HepG2 (cell line): ENCODE results near the gene SMAD3. TPM values are rescaled to one million over a fixed set of nuclear protein-coding genes. Genes with fewer than 3 reads are reported as not detected.

Source experiments
- ARNTL ChIP-seq: sonication (generic); formaldehyde crosslinking; IDR thresholded peaks from 2 replicates; pipeline ENCODE4 v1.4.0; 2020; ENCODE audit warnings: mild to moderate bottlenecking, missing genetic modification reagents
- ASH2L ChIP-seq: fragments of 300-600, 200-600 bp; sonication (generic); IDR thresholded peaks from 2 replicates; pipeline ENCODE4 v1.7.0; 2017; ENCODE audit warnings: low read depth, mild to moderate bottlenecking, moderate library complexity, mixed read lengths, low read length; ENCODE audit not compliant: insufficient read length
- CBX5 ChIP-seq: sonication (generic); formaldehyde crosslinking; IDR thresholded peaks from 2 replicates; pipeline ENCODE4 v1.4.0; 2020; ENCODE audit warnings: missing genetic modification reagents, borderline replicate concordance
- CENPBD1 ChIP-seq: sonication (generic); formaldehyde crosslinking; IDR thresholded peaks from 2 replicates; pipeline ENCODE4 v1.8.0; 2022; ENCODE audit warnings: missing genetic modification reagents, low read depth, mild to moderate bottlenecking, borderline replicate concordance
- FOXK1 ChIP-seq: sonication (generic); formaldehyde crosslinking; IDR thresholded peaks from 2 replicates; pipeline ENCODE4 v1.4.0; 2020; ENCODE audit warnings: low read depth, missing genetic modification reagents, borderline replicate concordance
- GMEB1 ChIP-seq: sonication (generic); formaldehyde crosslinking; IDR thresholded peaks from 2 replicates; pipeline ENCODE4 v1.5.1; 2020; ENCODE audit warnings: missing genetic modification reagents, mild to moderate bottlenecking, borderline replicate concordance
- HOXA3 ChIP-seq: sonication (generic); formaldehyde crosslinking; IDR thresholded peaks from 2 replicates; pipeline ENCODE4 v1.5.0; 2020; ENCODE audit warnings: missing genetic modification reagents
- IKZF5 ChIP-seq: IDR thresholded peaks from 2 replicates; pipeline ENCODE4 v1.6.1; 2018; ENCODE audit warnings: missing genetic modification reagents, mild to moderate bottlenecking, missing compliant biosample characterization
- KAT7 ChIP-seq: IDR thresholded peaks from 2 replicates; pipeline ENCODE4 v1.6.1; 2018; ENCODE audit warnings: borderline replicate concordance, missing compliant biosample characterization
- KDM6A ChIP-seq: IDR thresholded peaks from 2 replicates; pipeline ENCODE4 v1.6.1; 2016; ENCODE audit warnings: low read depth
- PHF21A ChIP-seq: sonication (generic); formaldehyde crosslinking; IDR thresholded peaks from 2 replicates; pipeline ENCODE4 v1.5.0; 2020; ENCODE audit warnings: mild to moderate bottlenecking, missing genetic modification reagents
- SAP130 ChIP-seq: IDR thresholded peaks from 2 replicates; pipeline ENCODE4 v1.6.1; 2016; ENCODE audit warnings: low read depth
- ZFP37 ChIP-seq: sonication (generic); formaldehyde crosslinking; IDR thresholded peaks from 2 replicates; pipeline ENCODE4 v1.4.0; 2020; ENCODE audit warnings: missing genetic modification reagents, borderline replicate concordance
- ZNF18 ChIP-seq: sonication (generic); formaldehyde crosslinking; IDR thresholded peaks from 2 replicates; pipeline ENCODE4 v1.8.0; 2022; ENCODE audit warnings: mild to moderate bottlenecking, missing genetic modification reagents; ENCODE audit not compliant: insufficient replicate concordance
- ZNF224 ChIP-seq: sonication (generic); formaldehyde crosslinking; IDR thresholded peaks from 2 replicates; pipeline ENCODE4 v1.5.0; 2020; ENCODE audit warnings: mild to moderate bottlenecking, missing genetic modification reagents
- ZNF30 ChIP-seq: sonication (generic); formaldehyde crosslinking; IDR thresholded peaks from 2 replicates; pipeline ENCODE4 v1.5.0; 2020; ENCODE audit warnings: mild to moderate bottlenecking, missing genetic modification reagents
- ZNF331 ChIP-seq: sonication (generic); formaldehyde crosslinking; IDR thresholded peaks from 2 replicates; pipeline ENCODE4 v1.4.0; 2020; ENCODE audit warnings: missing genetic modification reagents
- ZNF609 ChIP-seq: sonication (generic); formaldehyde crosslinking; IDR thresholded peaks from 2 replicates; pipeline ENCODE4 v1.4.0; 2020; ENCODE audit warnings: mild to moderate bottlenecking, missing genetic modification reagents, borderline replicate concordance
- polyA plus RNA-seq, 8 experiments: library from polyadenylated mRNA; depleted of rRNA in 3 of 8; stranded (reverse) in 7 of 8; unstranded in 1 of 8; fragments of >200 nt; fragmentation: Illumina TruSeq in 4 of 8; extraction: Trizol in 4 of 8; gene quantifications; 2 replicates each; pipeline versions ENCODE4 v1.2.1 to v1.2.3, GENCODE V29; 2011 to 2016; ENCODE audit warnings: low read depth in 4 of 8, missing spikeins in 1 of 8, mixed read lengths in 1 of 8; ENCODE audit not compliant: insufficient read depth in 1 of 8
- total RNA-seq, 5 experiments: library from RNA; depleted of rRNA; stranded (reverse); fragments of >200 nt; fragmentation: Illumina TruSeq; extraction: Trizol; gene quantifications; 2 replicates each; pipeline ENCODE4 v1.2.3, GENCODE V29; 2016; ENCODE audit warnings: low read depth in 1 of 5

Gene SMAD3
- total and polyA plus RNA-seq, 2 of the 13 experiments (the other 11 are each of a cell fraction or from before 2014, with no cell fraction given): 8.6 to 56.3 TPM

GRCh38 chr15:67030036-67030762 lies 35.2 kb upstream of the SMAD3 start (continued):
- peak; percentile 64 for TF ChIP-seq ZNF331
- no peak for TF ChIP-seq CENPBD1
- peak; percentile 50; the same call in 1 of the 2 replicates for TF ChIP-seq ZFP37 (CRISPR knock-in tag)
- peak; percentile 17; the same call in 1 of the 2 replicates for TF ChIP-seq CBX5
- peak; percentile 45; the same call in 1 of the 2 replicates for TF ChIP-seq HOXA3
- TF ChIP-seq ASH2L: peak; percentile 20
- TF ChIP-seq FOXK1 (CRISPR knock-in tag): peak; percentile 85
- peak; percentile 94 for TF ChIP-seq ZNF609 (CRISPR knock-in tag)
- no peak for TF ChIP-seq ZNF224
- TF ChIP-seq KAT7 (CRISPR knock-in tag): peak; percentile 40; the same call in 1 of the 2 replicates
- TF ChIP-seq ARNTL: no peak
- TF ChIP-seq KDM6A (CRISPR knock-in tag): peak; percentile 63; the same call in 1 of the 2 replicates
- TF ChIP-seq IKZF5 (CRISPR knock-in tag): peak; percentile 62
- TF ChIP-seq GMEB1 (CRISPR knock-in tag): peak; percentile 28; the same call in 1 of the 2 replicates
- TF ChIP-seq SAP130: peak; percentile 81
- peak; percentile 69; the same call in 1 of the 2 replicates for TF ChIP-seq PHF21A
- TF ChIP-seq ZNF30 (CRISPR knock-in tag): no peak
- TF ChIP-seq ZNF18 (CRISPR knock-in tag): no peak
